K562 (cell line): Measurements from ENCODE around the gene NAA15. TPM values are rescaled to one million over a fixed set of nuclear protein-coding genes. Genes with fewer than 3 reads are reported as not detected.

Experiments used
- ATAC-seq: fragments of 200-7000 bp; cut with Tn5 transposase; 3 replicates; pipeline ENCODE4 v1.9.1; 2020; ENCODE audit warnings: moderate library complexity
- BruUV-seq: library from RNA; stranded (reverse); fragments of 400-500 nt; replicated peaks from 2 replicates; lab custom pipeline; 2021; lab: Mats Ljungman, UMichigan
- CTCF ChIA-PET: fragments of 300-600 bp; formaldehyde crosslinking; extraction: SDS; loops from one replicate; lab custom pipeline; 2021; ENCODE audit warnings: low intra/inter-chr PET ratio; lab: Yijun Ruan, JAX
- POLR2A ChIA-PET: fragments of 300-600, 350-650 bp; sonication (Branson Sonifier 250); formaldehyde crosslinking; extraction: SDS; loops from one replicate; lab custom pipeline; 2021; ENCODE audit warnings: antibody characterized with exemption, inconsistent platforms; lab: Yijun Ruan, JAX
- DNase-seq, 4 experiments: peaks; one replicate each; pipeline versions ENCODE4 v3.0.0 to v3.0.0-alpha.2; 2011 to 2018; ENCODE audit warnings: low spot score in 3 of 4, mixed read lengths in 3 of 4; ENCODE audit errors: extremely low read depth in 1 of 4
- FAIRE-seq: peaks from 2 replicates; lab custom pipeline; 2011; peaks lifted over from hg19 to GRCh38; lab: Jason Lieb, UNC
- H2AFZ ChIP-seq: 2 replicates; pipeline ENCODE4 v1.6.0; 2011; ENCODE audit warnings: low read depth, low read length, control low read depth, inconsistent platforms
- H3K27ac ChIP-seq: fragments of 200-600 bp; 3 replicates; pipeline ENCODE4 v1.8.0; 2011; ENCODE audit warnings: low read depth, mild to moderate bottlenecking, control low read depth, inconsistent platforms, low read length, moderate library complexity, mixed read lengths; ENCODE audit errors: extremely low read depth
- H3K27me3 ChIP-seq, 2 experiments: fragments of 300-600 bp in 1 of 2; 2 replicates in 1 of 2; 3 replicates in 1 of 2; pipeline versions ENCODE4 v1.6.0 to v1.8.0; 2011; ENCODE audit warnings: inconsistent platforms in 2 of 2, low read length in 2 of 2, mild to moderate bottlenecking in 1 of 2, mixed read lengths in 1 of 2, moderate library complexity in 1 of 2; ENCODE audit not compliant: control insufficient read depth in 2 of 2, insufficient read depth in 2 of 2
- H3K36me3 ChIP-seq: fragments of 300-600 bp; 3 replicates; pipeline ENCODE4 v1.8.0; 2011; ENCODE audit warnings: mild to moderate bottlenecking, low read length, inconsistent platforms; ENCODE audit not compliant: control insufficient read depth, insufficient read depth
- H3K4me1 ChIP-seq, 2 experiments: fragments of 200-600 bp in 1 of 2; replicated peaks in 1 of 2; 2 replicates in 1 of 2; 3 replicates in 1 of 2; pipeline versions ENCODE4 v1.5.1 to v1.8.0; 2011; ENCODE audit warnings: inconsistent platforms in 2 of 2, low read length in 2 of 2, mild to moderate bottlenecking in 1 of 2, mixed read lengths in 1 of 2, moderate library complexity in 1 of 2; ENCODE audit not compliant: control insufficient read depth in 2 of 2, insufficient read depth in 2 of 2
- H3K4me2 ChIP-seq: 2 replicates; pipeline ENCODE4 v1.6.1; 2011; ENCODE audit warnings: low read length, control low read depth, inconsistent platforms, mixed read lengths; ENCODE audit not compliant: insufficient read depth
- H3K4me3 ChIP-seq: fragments of 200-600 bp; sonication (generic), shearing (Covaris generic); 2 replicates; pipeline ENCODE4 v1.5.1; 2016; ENCODE audit warnings: control low read depth, inconsistent platforms
- H3K79me2 ChIP-seq: fragments of 200-600 bp; 3 replicates; pipeline ENCODE4 v1.8.0; 2011; ENCODE audit warnings: low read length, inconsistent platforms; ENCODE audit not compliant: control insufficient read depth, insufficient read depth
- H3K9ac ChIP-seq, 2 experiments: 2 replicates each; pipeline versions ENCODE4 v1.6.0 to v1.6.1; 2011; ENCODE audit warnings: low read depth in 2 of 2, low read length in 2 of 2, control low read depth in 1 of 2, inconsistent platforms in 1 of 2, mild to moderate bottlenecking in 1 of 2, mixed read lengths in 1 of 2; ENCODE audit not compliant: insufficient read depth in 1 of 2
- H3K9me1 ChIP-seq: one replicate; pipeline ENCODE4 v1.6.0; 2011; ENCODE audit warnings: inconsistent platforms, mild to moderate bottlenecking, low read length, moderate library complexity; ENCODE audit not compliant: control insufficient read depth, insufficient read depth
- H3K9me3 ChIP-seq: replicated peaks from 2 replicates; pipeline ENCODE4 v1.5.1; 2011; ENCODE audit warnings: low read depth, low read length, inconsistent platforms; ENCODE audit not compliant: control insufficient read depth, insufficient read depth
- H4K20me1 ChIP-seq: replicated peaks from 2 replicates; pipeline ENCODE4 v1.6.1; 2011; ENCODE audit warnings: low read length, inconsistent platforms, mixed read lengths; ENCODE audit not compliant: control insufficient read depth, insufficient read depth
- BHLHE40 ChIP-seq: IDR thresholded peaks from 2 replicates; pipeline ENCODE4 v1.6.1; 2011; ENCODE audit warnings: low read length, improper control_type of control experiment
- CREB1 ChIP-seq, 2 experiments: sonication (generic) in 1 of 2; formaldehyde crosslinking in 1 of 2; IDR thresholded peaks; 2 replicates each; pipeline versions ENCODE4 v1.6.1 to v1.8.0; 2012 to 2022; ENCODE audit warnings: inconsistent platforms in 1 of 2, mild to moderate bottlenecking in 1 of 2, missing genetic modification reagents in 1 of 2, moderate library complexity in 1 of 2
- NFATC3 ChIP-seq: fragments of 450-650 bp; IDR thresholded peaks from 2 replicates; pipeline ENCODE4 v1.6.1; 2017; ENCODE audit warnings: mild to moderate bottlenecking
- RAD51 ChIP-seq: fragments of 450-650 bp; IDR thresholded peaks from 2 replicates; pipeline ENCODE4 v1.7.1; 2016; ENCODE audit warnings: low read depth, mild to moderate bottlenecking, borderline replicate concordance
- RBM25 ChIP-seq: fragments of 200-400 bp; formaldehyde crosslinking; IDR thresholded peaks from 2 replicates; pipeline ENCODE4 v1.6.1; 2018; ENCODE audit warnings: low read length, low read depth, moderate library complexity; ENCODE audit not compliant: severe bottlenecking
- SMAD2 ChIP-seq: fragments of 150-350 bp; IDR thresholded peaks from 2 replicates; pipeline ENCODE4 v1.6.1; 2014; ENCODE audit warnings: low read depth, mild to moderate bottlenecking, low read length
- TAL1 ChIP-seq: fragments of 450-650 bp; IDR thresholded peaks from 2 replicates; pipeline ENCODE4 v1.6.1; 2016; ENCODE audit warnings: mild to moderate bottlenecking
- USF1 ChIP-seq: sonication (generic); formaldehyde crosslinking; IDR thresholded peaks from 2 replicates; pipeline ENCODE4 v1.9.0; 2022; ENCODE audit warnings: mild to moderate bottlenecking, missing genetic modification reagents
- USF2 ChIP-seq: sonication (generic); formaldehyde crosslinking; IDR thresholded peaks from 2 replicates; pipeline ENCODE4 v1.5.0; 2020; ENCODE audit warnings: missing genetic modification reagents
- ZNF644 ChIP-seq: fragments of 200-800 bp; sonication (Bioruptor generic); IDR thresholded peaks from 2 replicates; pipeline ENCODE4 v1.6.1; 2016; ENCODE audit warnings: low read depth, missing genetic modification characterization, missing compliant biosample characterization
- WGBS: fragments of 100-300 bp; shearing (Covaris generic); methylation state at CpG from one replicate; pipeline ENCODE4 v1.1.6; 2016; ENCODE audit warnings: low coverage, mixed read lengths; ENCODE audit not compliant: insufficient coverage; ENCODE audit errors: missing lambda C conversion rate; 5-methylcytosine and 5-hydroxymethylcytosine counted together
- in situ Hi-C: fragments of 300-500 bp; cut with MboI; formaldehyde crosslinking; loops from 4 replicates; pipeline ENCODE4 v1.15.0; 2018; ENCODE audit warnings: inconsistent platforms, mixed read lengths
- intact Hi-C: fragments of 100-400 bp; cut with micrococcal nuclease; formaldehyde crosslinking; loops from 2 replicates; pipeline ENCODE4 v1.14.2; 2022
- polyA plus RNA-seq, 8 experiments: library from polyadenylated mRNA; depleted of rRNA in 4 of 8; stranded (reverse) in 5 of 8; unstranded in 3 of 8; fragments of >200 nt; fragmentation: Nextera tagmentation in 2 of 8; fragmentation: Illumina TruSeq in 1 of 8; extraction: Ambion mirVana in 2 of 8; extraction: Trizol in 1 of 8; gene quantifications; 2 replicates each; pipeline versions ENCODE4 v1.2.1 to v1.2.3, GENCODE V29; 2011 to 2014; ENCODE audit warnings: inconsistent platforms in 1 of 8, missing spikeins in 1 of 8
- total RNA-seq, 7 experiments: library from RNA; depleted of rRNA in 6 of 7; stranded (reverse); fragments of >200 nt in 6 of 7; fragmentation: Illumina TruSeq in 2 of 7; extraction: Trizol in 2 of 7; gene quantifications; 2 replicates each; pipeline versions ENCODE4 v1.2.1 to v1.2.3, GENCODE V29; 2011 to 2021; ENCODE audit warnings: low replicate concordance in 1 of 7

NAA15 gene
- total and polyA plus RNA-seq, 9 of the 15 experiments (the other 6 are each of a cell fraction or from before 2014, with no cell fraction given) = 37.8 to 117 (median 63.2) TPM

- H3K27me3 ChIP-seq = no peaks in the 10 kb centered on the region
- H3K79me2 ChIP-seq = peaks cover 6% of the 10 kb centered on the region; the same call in 2 of the 3 replicates
- no TSS peak for BruUV-seq
- H4K20me1 ChIP-seq = no peaks in the 10 kb centered on the region
- H3K4me1 ChIP-seq = peaks cover 3 to 5% of the 10 kb centered on the region in 2 experiments; a peak in 2 of 5 replicates
- FAIRE-seq = no peak
- no peaks in the 10 kb centered on the region for H3K9me1 ChIP-seq
- H3K36me3 ChIP-seq = no peaks in the 10 kb centered on the region
- ATAC-seq = peak; percentile 79
- no peak overlapping the region for H3K4me3 ChIP-seq
- TF ChIP-seq SMAD2 = no peak
- TF ChIP-seq USF1 = peak; percentile 89
- TF ChIP-seq ZNF644 (tag) = no peak
- peak; percentile 70; the same call in 1 of the 2 replicates for TF ChIP-seq RAD51
- TF ChIP-seq CREB1 (IDR thresholded peaks at IDR 0.05) = no peak
- TF ChIP-seq CREB1 (CRISPR knock-in tag; IDR thresholded peaks at IDR 0.05) = no peak
- TF ChIP-seq NFATC3 = no peak
- no peak for TF ChIP-seq TAL1
- TF ChIP-seq USF2 = peak; percentile 89
- TF ChIP-seq RBM25 = peak; percentile 62
- TF ChIP-seq BHLHE40 = no peak
- TF ChIP-seq, all 486 proteins: peak for 4
- 38% methylated on average over 5 of the region's 5 CpGs for WGBS
- no peaks in the 10 kb centered on the region for H3K9me3 ChIP-seq
- in situ Hi-C loops (no loop called here), intact Hi-C loops (no loop called here)
- CTCF ChIA-PET = no interaction called here
- H3K27ac ChIP-seq = no peak overlapping the region
- no peak overlapping the region for H3K9ac ChIP-seq
- peak in 3 of 4 experiments; percentile 36 to 66 (median 39) for DNase-seq
- no peak overlapping the region for H3K4me2 ChIP-seq
- no peak overlapping the region; the same call in 1 of the 2 replicates for H2AFZ ChIP-seq
- POLR2A ChIA-PET = interaction anchor here (0.7 kb wide), 1 partner anchor 8 kb away, joined by 3 read pairs; no protein-coding TSS in a partner anchor
These were observed 159.8 kb downstream of the NAA15 start for GRCh38 chr4:139461022-139461628.
